IPS-NIHi7 (cell line): ENCODE data around the gene IGSF11.
"Not testable (repeated sequence)": the region's sequence is repeated elsewhere in the genome, so short reads cannot be mapped to it uniquely, and the experiment has no call there.

Experiments used
- DNase-seq: peaks from one replicate; pipeline ENCODE4 v3.0.0; 2012; ENCODE audit warnings: mixed read lengths; ENCODE audit errors: extremely low spot score

IGSF11 gene

GRCh38 chr3:118990823-118991560 lies 43.7 kb downstream of the IGSF11 start:
- no peak for DNase-seq

- no peak for DNase-seq
Measured at GRCh38 chr3:118988198-118989130, 46.2 kb downstream of the IGSF11 start.

- DNase-seq: no peak
Measured at GRCh38 chr3:118987477-118987876, 47.2 kb downstream of the IGSF11 start.

- no peak for DNase-seq
Measured at GRCh38 chr3:118986734-118987133, 47.9 kb downstream of the IGSF11 start.

- no peak for DNase-seq
Measured at GRCh38 chr3:118984699-118985098, 49.9 kb downstream of the IGSF11 start.

GRCh38 chr3:118981494-118982134 lies 53.0 kb downstream of the IGSF11 start:
- DNase-seq: no peak

GRCh38 chr3:118980832-118981231 lies 53.8 kb downstream of the IGSF11 start:
- no peak for DNase-seq

GRCh38 chr3:118978393-118978758 lies 56.3 kb downstream of the IGSF11 start:
- DNase-seq: no peak

- no peak for DNase-seq
Measured at GRCh38 chr3:118977671-118978392, 56.8 kb downstream of the IGSF11 start.

GRCh38 chr3:118977118-118977517 lies 57.5 kb downstream of the IGSF11 start:
- DNase-seq: no peak

GRCh38 chr3:118975476-118975875 lies 59.2 kb downstream of the IGSF11 start:
- not testable (repeated sequence) for DNase-seq

- no peak for DNase-seq
Measured at GRCh38 chr3:118974356-118975097, 60.1 kb downstream of the IGSF11 start.

- no peak for DNase-seq
Measured at GRCh38 chr3:118973050-118973449, 61.6 kb downstream of the IGSF11 start.

- DNase-seq: no peak
Measured at GRCh38 chr3:118970819-118971218, 63.8 kb downstream of the IGSF11 start.

- no peak for DNase-seq
Measured at GRCh38 chr3:118968640-118969039, 66.0 kb downstream of the IGSF11 start.

GRCh38 chr3:118968111-118968510 lies 66.5 kb downstream of the IGSF11 start:
- peak; percentile 28 for DNase-seq

GRCh38 chr3:118966700-118967099 lies 67.9 kb downstream of the IGSF11 start:
- DNase-seq: no peak

- DNase-seq: no peak
Measured at GRCh38 chr3:118963711-118964110, 70.9 kb downstream of the IGSF11 start.

- DNase-seq: no peak
Measured at GRCh38 chr3:118960876-118961450, 73.7 kb downstream of the IGSF11 start.

- no peak for DNase-seq
Measured at GRCh38 chr3:118955914-118956556, 78.6 kb downstream of the IGSF11 start.
